Measurements from ENCODE around the gene SLC7A7. TPM values are rescaled to one million over a fixed set of nuclear protein-coding genes. Genes with fewer than 3 reads are reported as not detected.

The SLC7A7 gene
- total and polyA plus RNA-seq, 4 donors, result 2.8 to 14.3 (median 8.8) TPM

- H3K9ac ChIP-seq (ENCODE audit: low read depth in 1 of 2, low read length in 2 of 2), result no peak overlapping the region
- H3K4me3 ChIP-seq (ENCODE audit: low read depth in 1 of 3, low read length in 3 of 3), result no peak overlapping the region
- no peak overlapping the region for H3K27ac ChIP-seq (ENCODE audit: low read depth in 1 of 2, low read length in 2 of 2)
- H3K27me3 ChIP-seq (ENCODE audit: control insufficient read depth in 4 of 4, insufficient read depth in 4 of 4, low read length in 3 of 4), result no peaks in the 10 kb centered on the region
- WGBS, result 42% methylated on average over 5 of the region's 5 CpGs
- H3K9me3 ChIP-seq (ENCODE audit: control insufficient read depth in 4 of 4, low read length in 3 of 4), result no peaks in the 10 kb centered on the region
- no peak for DNase-seq (ENCODE audit: low spot score)
- H3K36me3 ChIP-seq (ENCODE audit: control insufficient read depth in 4 of 4, insufficient read depth in 3 of 4, low read depth in 1 of 4, low read length in 3 of 4), result no peaks in the 10 kb centered on the region
- TF ChIP-seq RAD21 (IDR thresholded peaks at IDR 0.05) (no peak), RXRA (IDR thresholded peaks at IDR 0.05) (peak in 1 of 2 donors; percentile 14), EGR1 (IDR thresholded peaks at IDR 0.05; ENCODE audit: low read depth in 2 of 2) (no peak), HNF4G (IDR thresholded peaks at IDR 0.05) (no peak), HNF4A (conservative IDR thresholded peaks at IDR 0.05) (peak in 1 of 2 donors; percentile 14), FOXA2 (IDR thresholded peaks at IDR 0.05) (no peak)
- H3K4me1 ChIP-seq (ENCODE audit: control insufficient read depth in 4 of 4, insufficient read depth in 4 of 4, low read length in 3 of 4), result peaks cover 0 to 3% (median 1%) of the 10 kb centered on the region in 4 donors
Measured at GRCh38 chr14:22797017-22797917, 18.0 kb downstream of the SLC7A7 start.

- no peak overlapping the region for H3K9ac ChIP-seq (ENCODE audit: low read depth in 1 of 2, low read length in 2 of 2)
- no peaks in the 10 kb centered on the region for H3K36me3 ChIP-seq (ENCODE audit: control insufficient read depth in 4 of 4, insufficient read depth in 3 of 4, low read depth in 1 of 4, low read length in 3 of 4)
- H3K4me1 ChIP-seq (ENCODE audit: control insufficient read depth in 4 of 4, insufficient read depth in 4 of 4, low read length in 3 of 4), result peaks cover 0 to 3% (median 1%) of the 10 kb centered on the region in 4 donors
- H3K27ac ChIP-seq (ENCODE audit: low read depth in 1 of 2, low read length in 2 of 2), result no peak overlapping the region
- TF ChIP-seq TAF1 (conservative IDR thresholded peaks at IDR 0.05) (no peak), RXRA (IDR thresholded peaks at IDR 0.05) (no peak), MAX (IDR thresholded peaks at IDR 0.05) (no peak), GABPA (IDR thresholded peaks at IDR 0.05 in 1 of 2, conservative IDR thresholded peaks at IDR 0.05 in 1 of 2) (no peak), FOXA1 (IDR thresholded peaks at IDR 0.05) (no peak), HNF4A (conservative IDR thresholded peaks at IDR 0.05) (no peak), CTCF (IDR thresholded peaks at IDR 0.05; ENCODE audit: low read depth, low read length, missing input control) (no peak), YY1 (IDR thresholded peaks at IDR 0.05) (no peak), ZBTB33 (IDR thresholded peaks at IDR 0.05) (no peak), SP1 (IDR thresholded peaks at IDR 0.05) (no peak), RAD21 (IDR thresholded peaks at IDR 0.05) (no peak), NR2F2 (IDR thresholded peaks at IDR 0.05) (no peak), REST (IDR thresholded peaks at IDR 0.05) (no peak)
- no peak for DNase-seq (ENCODE audit: low spot score)
- 53% methylated on average over 5 of the region's 5 CpGs for WGBS
- no peaks in the 10 kb centered on the region for H3K27me3 ChIP-seq (ENCODE audit: control insufficient read depth in 4 of 4, insufficient read depth in 4 of 4, low read length in 3 of 4)
- no peaks in the 10 kb centered on the region for H3K9me3 ChIP-seq (ENCODE audit: control insufficient read depth in 4 of 4, low read length in 3 of 4)
- H3K4me3 ChIP-seq (ENCODE audit: low read depth in 1 of 3, low read length in 3 of 3), result no peak overlapping the region
Measured at GRCh38 chr14:22796087-22796707, 19.0 kb downstream of the SLC7A7 start.

Measured in liver (tissue), 9 donors.